Uterus (tissue), 4 donors: Measurements from ENCODE around the gene SYT9. TPM values are rescaled to one million over a fixed set of nuclear protein-coding genes. Genes with fewer than 3 reads are reported as not detected.

ENCODE experiments used
- DNase-seq, 2 donors: peaks; one replicate each; pipeline ENCODE4 v3.0.0-alpha.2; 2019 to 2020
- H3K27ac ChIP-seq, 2 donors: fragments of 200-600 bp; sonication (generic); 1 replicate in 1 of 2; 2 replicates in 1 of 2; pipeline ENCODE4 v1.5.1; 2016 to 2018
- H3K27me3 ChIP-seq, 2 donors: fragments of 200-600 bp; sonication (generic); one replicate each; pipeline ENCODE4 v1.5.1; 2018 to 2019; ENCODE audit warnings: control low read depth in 1 of 2
- H3K36me3 ChIP-seq, 2 donors: fragments of 200-600 bp; sonication (generic); one replicate each; pipeline ENCODE4 v1.5.1; 2019; ENCODE audit warnings: control low read depth in 1 of 2
- H3K4me1 ChIP-seq, 2 donors: fragments of 200-600 bp; sonication (generic); one replicate each; pipeline ENCODE4 v1.5.1; 2018 to 2019; ENCODE audit warnings: control low read depth in 1 of 2
- H3K4me3 ChIP-seq, 2 donors: fragments of 200-600 bp; sonication (generic); 1 replicate in 1 of 2; 2 replicates in 1 of 2; pipeline ENCODE4 v1.5.1; 2018 to 2019; ENCODE audit warnings: mild to moderate bottlenecking in 1 of 2
- H3K9me3 ChIP-seq, 2 donors: fragments of 200-600 bp; sonication (generic); one replicate each; pipeline ENCODE4 v1.5.1; 2019; ENCODE audit warnings: control low read depth in 1 of 2
- CTCF ChIP-seq, 4 experiments: fragments of 200-600 bp in 2 of 4; fragments of 450-650 bp in 2 of 4; sonication (generic) in 2 of 4; IDR thresholded peaks; one replicate each; pipeline ENCODE4 v1.5.1; 2016 to 2019; ENCODE audit warnings: antibody characterized with exemption in 4 of 4, mild to moderate bottlenecking in 2 of 4, moderate library complexity in 1 of 4
- POLR2A ChIP-seq, 2 donors: fragments of 450-650 bp; IDR thresholded peaks; one replicate each; pipeline ENCODE4 v1.6.1; 2016; ENCODE audit warnings: antibody characterized with exemption in 2 of 2, mild to moderate bottlenecking in 1 of 2, moderate library complexity in 1 of 2
- intact Hi-C: fragments of 100-400 bp; cut with DNase I; formaldehyde crosslinking; loops from one replicate; pipeline ENCODE4 v1.15.1; 2023; ENCODE audit warnings: low total_unique reads
- total RNA-seq, 4 donors: library from RNA; depleted of rRNA in 3 of 4; stranded (reverse); fragments of >200 nt in 3 of 4; gene quantifications; one replicate each; pipeline versions ENCODE4 v1.1.0 to v1.2.4, GENCODE V29; 2014 to 2023
- donor health status: DM: yes; HTN: yes; CAD: no.

Gene SYT9
- total RNA-seq, 4 donors from 2014 or later: 0.29 to 5.8 (median 3.0) TPM; not detected in 1

- TF ChIP-seq CTCF (IDR thresholded peaks at IDR 0.05) (no peak), POLR2A (IDR thresholded peaks at IDR 0.05) (no peak)
- no peaks in the 10 kb centered on the region for H3K36me3 ChIP-seq
- no peaks in the 10 kb centered on the region for H3K9me3 ChIP-seq
- H3K27me3 ChIP-seq: no peaks in the 10 kb centered on the region
- no peak for DNase-seq
- no peak overlapping the region for H3K27ac ChIP-seq
- intact Hi-C loops: no loop called here
- H3K4me3 ChIP-seq: no peak overlapping the region
- H3K4me1 ChIP-seq: no peaks in the 10 kb centered on the region
Measured at GRCh38 chr11:7500251-7500650, 248.5 kb downstream of the SYT9 start.

DNA sequence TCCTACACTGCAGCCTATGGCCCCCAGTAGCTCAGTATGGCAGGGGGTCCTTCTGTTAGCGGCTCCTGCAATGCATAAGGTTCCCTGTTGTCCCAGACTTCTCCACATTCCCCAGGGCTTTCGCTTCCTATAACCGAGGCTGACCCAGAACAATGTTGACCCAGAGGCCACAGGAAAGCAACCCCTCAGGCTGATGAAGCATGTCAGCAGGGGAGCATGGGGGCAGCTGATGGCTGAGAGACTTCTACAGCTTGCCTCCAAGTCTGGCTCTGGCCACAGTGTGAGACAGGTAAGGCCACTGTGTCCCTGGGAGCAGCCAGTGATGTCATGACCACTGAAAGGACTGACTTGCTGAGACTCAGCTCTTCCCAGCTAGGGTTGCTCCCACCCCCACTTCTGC, 249.5 kb downstream of the SYT9 start:
- no peak overlapping the region for H3K4me3 ChIP-seq
- intact Hi-C loops: no loop called here
- no peak overlapping the region for H3K27ac ChIP-seq
- TF ChIP-seq POLR2A (IDR thresholded peaks at IDR 0.05) (no peak), CTCF (IDR thresholded peaks at IDR 0.05) (no peak)
- H3K36me3 ChIP-seq: no peaks in the 10 kb centered on the region
- H3K9me3 ChIP-seq: no peaks in the 10 kb centered on the region
- DNase-seq: no peak
- H3K27me3 ChIP-seq: no peaks in the 10 kb centered on the region
- no peaks in the 10 kb centered on the region for H3K4me1 ChIP-seq

DNA sequence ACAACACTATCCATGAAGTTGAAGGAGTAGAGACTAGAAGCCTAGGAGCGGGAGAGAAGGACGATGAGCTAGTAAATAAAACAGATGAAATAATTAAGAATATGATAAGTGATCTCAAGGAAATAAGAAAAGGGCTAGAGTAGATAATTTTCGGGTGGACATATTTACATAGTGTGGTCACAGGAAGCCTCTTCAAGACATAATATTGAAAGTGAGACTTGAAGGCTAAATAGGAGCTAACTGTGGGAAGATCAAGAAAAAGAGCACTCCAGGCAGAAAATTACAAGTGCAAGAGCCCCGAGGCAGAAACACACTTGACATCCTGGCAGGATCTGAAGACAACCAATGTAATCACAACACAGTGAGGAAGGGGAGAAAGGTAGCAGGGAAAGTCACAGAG, 250.2 kb downstream of the SYT9 start:
- DNase-seq: no peak
- H3K4me3 ChIP-seq: no peak overlapping the region
- intact Hi-C loops: no loop called here
- H3K4me1 ChIP-seq: no peaks in the 10 kb centered on the region
- H3K27me3 ChIP-seq: no peaks in the 10 kb centered on the region
- no peaks in the 10 kb centered on the region for H3K36me3 ChIP-seq
- H3K27ac ChIP-seq: no peak overlapping the region
- no peak for TF ChIP-seq CTCF (IDR thresholded peaks at IDR 0.05)
- no peaks in the 10 kb centered on the region for H3K9me3 ChIP-seq

DNA sequence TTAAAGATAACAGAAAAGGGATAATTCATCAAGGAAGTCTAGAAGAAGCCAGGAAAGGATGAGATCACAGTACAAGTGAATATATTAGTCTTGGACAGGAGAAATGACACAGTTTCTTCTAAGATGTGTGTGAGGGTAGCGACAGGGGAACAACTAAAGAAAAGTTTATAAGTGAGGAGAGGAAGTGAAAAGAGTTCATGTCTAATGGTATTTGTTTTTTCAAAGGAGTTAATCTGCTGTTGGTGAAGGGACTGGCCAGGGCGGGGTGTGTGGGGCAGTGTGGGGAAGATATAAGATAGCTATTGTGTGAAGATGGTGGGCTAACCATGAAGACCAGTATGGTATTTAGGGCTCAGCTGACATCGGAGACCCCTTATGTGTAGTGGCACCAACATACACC, 254.5 kb downstream of the SYT9 start:
- intact Hi-C loops: no loop called here

GRCh38 chr11:7508087-7508486, 256.4 kb downstream of the SYT9 start:
- DNase-seq: no peak
- TF ChIP-seq CTCF (IDR thresholded peaks at IDR 0.05) (no peak), POLR2A (IDR thresholded peaks at IDR 0.05) (no peak)

More for the DNA sequence above, 254.5 kb downstream of the SYT9 start:
- Histone ChIP-seq H3K9me3 (no peaks in the 10 kb centered on the region), H3K4me3 (no peak overlapping the region), H3K27ac (no peak overlapping the region), H3K27me3 (no peaks in the 10 kb centered on the region), H3K4me1 (no peaks in the 10 kb centered on the region), H3K36me3 (no peaks in the 10 kb centered on the region)
- no peak for DNase-seq
- no peak for TF ChIP-seq POLR2A (IDR thresholded peaks at IDR 0.05)

GRCh38 chr11:7509966-7510365, 258.3 kb downstream of the SYT9 start:
- intact Hi-C loops: loop anchor here (10.0 kb wide), 1 partner anchor 155 kb away; no protein-coding TSS in a partner anchor
- H3K9me3 ChIP-seq: no peaks in the 10 kb centered on the region
- no peaks in the 10 kb centered on the region for H3K4me1 ChIP-seq
- no peaks in the 10 kb centered on the region for H3K27me3 ChIP-seq
- no peaks in the 10 kb centered on the region for H3K36me3 ChIP-seq
- H3K4me3 ChIP-seq: no peak overlapping the region
- TF ChIP-seq POLR2A (IDR thresholded peaks at IDR 0.05) (no peak), CTCF (IDR thresholded peaks at IDR 0.05) (no peak)
- DNase-seq: no peak
- H3K27ac ChIP-seq: no peak overlapping the region

More at GRCh38 chr11:7508087-7508486, 256.4 kb downstream of the SYT9 start:
- H3K9me3 ChIP-seq: no peaks in the 10 kb centered on the region
- no peaks in the 10 kb centered on the region for H3K4me1 ChIP-seq
- H3K27ac ChIP-seq: no peak overlapping the region
- no peak overlapping the region for H3K4me3 ChIP-seq
- intact Hi-C loops: no loop called here
- H3K36me3 ChIP-seq: no peaks in the 10 kb centered on the region
- no peaks in the 10 kb centered on the region for H3K27me3 ChIP-seq
